HepG2 (cell line): Measurements from ENCODE around the gene CIAO3. TPM values are rescaled to one million over a fixed set of nuclear protein-coding genes. Genes with fewer than 3 reads are reported as not detected.

Source experiments
- ARID2 ChIP-seq: sonication (generic); formaldehyde crosslinking; IDR thresholded peaks from 2 replicates; pipeline ENCODE4 v1.8.1; 2022; ENCODE audit warnings: mild to moderate bottlenecking, missing genetic modification reagents, borderline replicate concordance
- ATF1 ChIP-seq: IDR thresholded peaks from 2 replicates; pipeline ENCODE4 v1.6.1; 2016; ENCODE audit warnings: mild to moderate bottlenecking, control low read depth
- HMG20A ChIP-seq: IDR thresholded peaks from 2 replicates; pipeline ENCODE4 v1.6.1; 2016; ENCODE audit warnings: borderline replicate concordance
- PPARG ChIP-seq: conservative IDR thresholded peaks from 2 replicates; pipeline ENCODE4 v1.6.1; 2016; ENCODE audit warnings: missing biosample characterization, missing genetic modification reagents
- RARA ChIP-seq: IDR thresholded peaks from 2 replicates; pipeline ENCODE4 v1.6.1; 2016; ENCODE audit warnings: missing genetic modification reagents, missing compliant biosample characterization
- SCMH1 ChIP-seq: sonication (generic); formaldehyde crosslinking; IDR thresholded peaks from 2 replicates; pipeline ENCODE4 v1.9.0; 2021; ENCODE audit warnings: missing genetic modification reagents, mild to moderate bottlenecking, borderline replicate concordance
- ZBTB3 ChIP-seq: sonication (generic); formaldehyde crosslinking; IDR thresholded peaks from 2 replicates; pipeline ENCODE4 v1.4.0; 2020; ENCODE audit warnings: low read depth, mild to moderate bottlenecking, moderate library complexity, missing genetic modification reagents, borderline replicate concordance
- ZBTB7B ChIP-seq: sonication (generic); formaldehyde crosslinking; IDR thresholded peaks from 2 replicates; pipeline ENCODE4 v1.4.0; 2020; ENCODE audit warnings: missing genetic modification reagents
- ZFP37 ChIP-seq: sonication (generic); formaldehyde crosslinking; IDR thresholded peaks from 2 replicates; pipeline ENCODE4 v1.4.0; 2020; ENCODE audit warnings: missing genetic modification reagents, borderline replicate concordance
- ZNF33A ChIP-seq: sonication (generic); formaldehyde crosslinking; IDR thresholded peaks from 2 replicates; pipeline ENCODE4 v1.5.1; 2020; ENCODE audit warnings: missing genetic modification reagents, mild to moderate bottlenecking, moderate library complexity, borderline replicate concordance
- ZNF496 ChIP-seq: sonication (generic); formaldehyde crosslinking; IDR thresholded peaks from 2 replicates; pipeline ENCODE4 v1.8.1; 2023; ENCODE audit warnings: mild to moderate bottlenecking, moderate library complexity, missing genetic modification reagents; ENCODE audit not compliant: insufficient replicate concordance
- ZNF501 ChIP-seq: sonication (generic); formaldehyde crosslinking; IDR thresholded peaks from 2 replicates; pipeline ENCODE4 v1.5.1; 2020; ENCODE audit warnings: mild to moderate bottlenecking, moderate library complexity, missing genetic modification reagents
- ZNF512B ChIP-seq: sonication (generic); formaldehyde crosslinking; IDR thresholded peaks from 2 replicates; pipeline ENCODE4 v1.5.1; 2020; ENCODE audit warnings: missing genetic modification reagents, mild to moderate bottlenecking, borderline replicate concordance
- ZNF567 ChIP-seq: sonication (generic); formaldehyde crosslinking; IDR thresholded peaks from 2 replicates; pipeline ENCODE4 v1.8.1; 2023; ENCODE audit warnings: mild to moderate bottlenecking, missing genetic modification reagents, borderline replicate concordance
- ZNF724P ChIP-seq: sonication (generic); formaldehyde crosslinking; IDR thresholded peaks from 2 replicates; pipeline ENCODE4 v1.8.0; 2022; ENCODE audit warnings: missing genetic modification reagents, borderline replicate concordance
- ZNF749 ChIP-seq: sonication (generic); formaldehyde crosslinking; IDR thresholded peaks from 2 replicates; pipeline ENCODE4 v1.8.0; 2022; ENCODE audit warnings: mild to moderate bottlenecking, missing genetic modification reagents, moderate library complexity, borderline replicate concordance
- ZNF788 ChIP-seq: sonication (generic); formaldehyde crosslinking; IDR thresholded peaks from 2 replicates; pipeline ENCODE4 v1.5.0; 2020; ENCODE audit warnings: mild to moderate bottlenecking, missing genetic modification reagents, borderline replicate concordance
- polyA plus RNA-seq, 8 experiments: library from polyadenylated mRNA; depleted of rRNA in 3 of 8; stranded (reverse) in 7 of 8; unstranded in 1 of 8; fragments of >200 nt; fragmentation: Illumina TruSeq in 4 of 8; extraction: Trizol in 4 of 8; gene quantifications; 2 replicates each; pipeline versions ENCODE4 v1.2.1 to v1.2.3, GENCODE V29; 2011 to 2016; ENCODE audit warnings: low read depth in 4 of 8, missing spikeins in 1 of 8, mixed read lengths in 1 of 8; ENCODE audit not compliant: insufficient read depth in 1 of 8
- total RNA-seq, 5 experiments: library from RNA; depleted of rRNA; stranded (reverse); fragments of >200 nt; fragmentation: Illumina TruSeq; extraction: Trizol; gene quantifications; 2 replicates each; pipeline ENCODE4 v1.2.3, GENCODE V29; 2016; ENCODE audit warnings: low read depth in 1 of 5
- TF ChIP-seq, protein P1 (sequence below): sonication (generic); formaldehyde crosslinking; IDR thresholded peaks from 2 replicates; pipeline ENCODE4 v1.9.0; 2022; ENCODE audit warnings: missing genetic modification reagents, mild to moderate bottlenecking, borderline replicate concordance
- TF ChIP-seq, protein P2 (sequence below): sonication (generic); formaldehyde crosslinking; IDR thresholded peaks from 2 replicates; pipeline ENCODE4 v1.4.0; 2020; ENCODE audit warnings: low read depth, missing genetic modification reagents

The CIAO3 gene
- total and polyA plus RNA-seq, 2 of the 13 experiments (the other 11 are each of a cell fraction or from before 2014, with no cell fraction given), result 21.7 to 25.0 TPM

DNA sequence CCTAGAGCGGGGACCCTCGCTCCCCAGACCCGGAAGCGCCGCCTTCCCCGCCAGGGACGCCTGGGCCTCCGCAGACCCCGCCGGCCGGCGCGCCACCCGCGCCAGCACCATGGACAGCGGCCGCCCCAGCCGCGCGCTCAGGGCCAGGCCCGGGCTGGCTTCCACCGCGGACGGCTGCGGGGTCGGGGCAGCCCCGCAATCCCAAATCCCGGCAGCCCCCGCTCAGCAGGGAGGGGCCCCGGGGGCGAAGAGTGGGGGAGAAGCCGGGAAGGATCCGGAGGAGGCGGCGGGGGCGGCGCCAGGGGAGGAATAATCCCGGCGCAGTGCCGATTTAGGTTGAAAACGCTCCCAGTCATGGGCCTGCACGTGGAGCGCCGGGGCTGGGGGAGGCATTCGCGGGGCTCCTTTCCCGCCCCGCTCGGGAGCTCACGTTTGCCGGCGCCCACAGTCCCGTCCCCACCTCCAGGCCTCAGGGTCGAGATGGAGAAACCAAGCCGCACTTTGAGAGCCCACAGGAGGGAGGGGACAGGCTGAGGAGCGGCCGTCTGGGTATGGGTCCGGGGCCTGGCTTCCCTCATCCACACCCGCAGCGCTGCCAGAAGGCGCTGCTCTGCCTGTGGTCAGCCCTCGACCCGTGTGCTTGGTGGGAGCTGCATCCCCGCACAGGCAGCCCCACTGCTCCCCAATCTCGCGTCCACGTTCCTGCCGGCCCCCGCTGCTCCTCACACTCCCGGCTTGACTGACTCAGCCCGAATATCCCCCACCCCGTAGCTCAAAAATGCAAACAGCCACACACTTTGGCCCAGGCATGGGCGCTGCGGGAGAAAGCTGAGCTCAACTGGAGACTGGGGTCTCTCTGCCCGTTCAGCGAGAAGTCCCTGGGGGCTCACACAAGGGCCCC, 39.9 kb downstream of the CIAO3 start (continued):
- TF ChIP-seq ZNF788 (CRISPR knock-in tag) (no peak), ATF1 (CRISPR knock-in tag) (no peak), ZNF749 (peak; percentile 64; the same call in 1 of the 2 replicates), RARA (CRISPR knock-in tag) (peak; percentile 29; the same call in 1 of the 2 replicates), ZBTB3 (no peak), ZNF33A (no peak), HMG20A (CRISPR knock-in tag) (no peak), ZBTB7B (CRISPR knock-in tag) (no peak), ZFP37 (CRISPR knock-in tag) (no peak), ZNF501 (CRISPR knock-in tag) (no peak), ZNF496 (no peak), PPARG (CRISPR knock-in tag) (no peak), SCMH1 (CRISPR knock-in tag) (no peak), ZNF567 (CRISPR knock-in tag) (no peak), ZNF724P (CRISPR knock-in tag) (peak; percentile 91), ZNF512B (CRISPR knock-in tag) (no peak), ARID2 (CRISPR knock-in tag) (no peak)
- TF ChIP-seq, protein P1, sequence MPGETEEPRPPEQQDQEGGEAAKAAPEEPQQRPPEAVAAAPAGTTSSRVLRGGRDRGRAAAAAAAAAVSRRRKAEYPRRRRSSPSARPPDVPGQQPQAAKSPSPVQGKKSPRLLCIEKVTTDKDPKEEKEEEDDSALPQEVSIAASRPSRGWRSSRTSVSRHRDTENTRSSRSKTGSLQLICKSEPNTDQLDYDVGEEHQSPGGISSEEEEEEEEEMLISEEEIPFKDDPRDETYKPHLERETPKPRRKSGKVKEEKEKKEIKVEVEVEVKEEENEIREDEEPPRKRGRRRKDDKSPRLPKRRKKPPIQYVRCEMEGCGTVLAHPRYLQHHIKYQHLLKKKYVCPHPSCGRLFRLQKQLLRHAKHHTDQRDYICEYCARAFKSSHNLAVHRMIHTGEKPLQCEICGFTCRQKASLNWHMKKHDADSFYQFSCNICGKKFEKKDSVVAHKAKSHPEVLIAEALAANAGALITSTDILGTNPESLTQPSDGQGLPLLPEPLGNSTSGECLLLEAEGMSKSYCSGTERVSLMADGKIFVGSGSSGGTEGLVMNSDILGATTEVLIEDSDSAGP (CRISPR knock-in tag), result no peak
- TF ChIP-seq, protein P2, sequence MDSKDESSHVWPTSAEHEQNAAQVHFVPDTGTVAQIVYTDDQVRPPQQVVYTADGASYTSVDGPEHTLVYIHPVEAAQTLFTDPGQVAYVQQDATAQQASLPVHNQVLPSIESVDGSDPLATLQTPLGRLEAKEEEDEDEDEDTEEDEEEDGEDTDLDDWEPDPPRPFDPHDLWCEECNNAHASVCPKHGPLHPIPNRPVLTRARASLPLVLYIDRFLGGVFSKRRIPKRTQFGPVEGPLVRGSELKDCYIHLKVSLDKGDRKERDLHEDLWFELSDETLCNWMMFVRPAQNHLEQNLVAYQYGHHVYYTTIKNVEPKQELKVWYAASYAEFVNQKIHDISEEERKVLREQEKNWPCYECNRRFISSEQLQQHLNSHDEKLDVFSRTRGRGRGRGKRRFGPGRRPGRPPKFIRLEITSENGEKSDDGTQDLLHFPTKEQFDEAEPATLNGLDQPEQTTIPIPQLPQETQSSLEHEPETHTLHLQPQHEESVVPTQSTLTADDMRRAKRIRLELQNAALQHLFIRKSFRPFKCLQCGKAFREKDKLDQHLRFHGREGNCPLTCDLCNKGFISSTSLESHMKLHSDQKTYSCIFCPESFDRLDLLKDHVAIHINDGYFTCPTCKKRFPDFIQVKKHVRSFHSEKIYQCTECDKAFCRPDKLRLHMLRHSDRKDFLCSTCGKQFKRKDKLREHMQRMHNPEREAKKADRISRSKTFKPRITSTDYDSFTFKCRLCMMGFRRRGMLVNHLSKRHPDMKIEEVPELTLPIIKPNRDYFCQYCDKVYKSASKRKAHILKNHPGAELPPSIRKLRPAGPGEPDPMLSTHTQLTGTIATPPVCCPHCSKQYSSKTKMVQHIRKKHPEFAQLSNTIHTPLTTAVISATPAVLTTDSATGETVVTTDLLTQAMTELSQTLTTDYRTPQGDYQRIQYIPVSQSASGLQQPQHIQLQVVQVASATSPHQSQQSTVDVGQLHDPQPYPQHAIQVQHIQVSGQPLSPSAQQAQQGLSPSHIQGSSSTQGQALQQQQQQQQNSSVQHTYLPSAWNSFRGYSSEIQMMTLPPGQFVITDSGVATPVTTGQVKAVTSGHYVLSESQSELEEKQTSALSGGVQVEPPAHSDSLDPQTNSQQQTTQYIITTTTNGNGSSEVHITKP (CRISPR knock-in tag), result no peak
